H1 (cell line): ENCODE data around the gene ANKFN1.

ENCODE experiments used
- EZH2 ChIP-seq: fragments of 200-600 bp; sonication (generic); IDR thresholded peaks from 2 replicates; pipeline ENCODE4 v1.7.1; 2012; ENCODE audit warnings: low read depth, mild to moderate bottlenecking, moderate library complexity, low read length, inconsistent platforms; ENCODE audit not compliant: severe bottlenecking
- FOSL1 ChIP-seq: IDR thresholded peaks from 2 replicates; pipeline ENCODE4 v1.6.1; 2011; ENCODE audit warnings: mild to moderate bottlenecking, low read depth, low read length, moderate library complexity; ENCODE audit not compliant: insufficient read depth
- GABPA ChIP-seq: IDR thresholded peaks from 2 replicates; pipeline ENCODE4 v1.6.1; 2011; ENCODE audit warnings: mild to moderate bottlenecking, low read length, moderate library complexity, borderline replicate concordance; ENCODE audit not compliant: insufficient read depth
- POLR2AphosphoS5 ChIP-seq: IDR thresholded peaks from 2 replicates; pipeline ENCODE4 v1.6.1; 2011; ENCODE audit warnings: low read depth, low read length
- RFX5 ChIP-seq: IDR thresholded peaks from 2 replicates; pipeline ENCODE4 v1.6.1; 2011; ENCODE audit warnings: low read depth, low read length, improper control_type of control experiment, borderline replicate concordance
- SIN3A ChIP-seq, 2 experiments: IDR thresholded peaks in 1 of 2; conservative IDR thresholded peaks in 1 of 2; 2 replicates each; pipeline ENCODE4 v1.6.1; 2011 to 2012; ENCODE audit warnings: low read length in 2 of 2, improper control_type of control experiment in 1 of 2, low read depth in 1 of 2, mild to moderate bottlenecking in 1 of 2
- SIX5 ChIP-seq: IDR thresholded peaks from 2 replicates; pipeline ENCODE4 v1.6.1; 2011; ENCODE audit warnings: mild to moderate bottlenecking, low read depth, low read length
- TAF1 ChIP-seq: IDR thresholded peaks from 2 replicates; pipeline ENCODE4 v1.6.1; 2011; ENCODE audit warnings: mild to moderate bottlenecking, low read depth, low read length
- TAF7 ChIP-seq: optimal IDR thresholded peaks from 2 replicates; pipeline ENCODE3; 2011; ENCODE audit warnings: low read depth, mild to moderate bottlenecking, inconsistent platforms, low read length, moderate library complexity, borderline replicate concordance
- TEAD4 ChIP-seq: IDR thresholded peaks from 2 replicates; pipeline ENCODE4 v1.6.1; 2012; ENCODE audit warnings: low read depth, low read length, inconsistent platforms, mixed read lengths
- TF ChIP-seq, protein P1 (sequence below), 3 experiments: IDR thresholded peaks; 1 replicate in 2 of 3; 2 replicates in 1 of 3; pipeline versions ENCODE4 v1.5.1 to v1.6.1; 2011; ENCODE audit warnings: low read length in 3 of 3, mild to moderate bottlenecking in 3 of 3, inconsistent platforms in 2 of 3, low read depth in 1 of 3, moderate library complexity in 1 of 3; ENCODE audit not compliant: insufficient read depth in 1 of 3; ENCODE audit errors: control extremely low read depth in 1 of 3

DNA sequence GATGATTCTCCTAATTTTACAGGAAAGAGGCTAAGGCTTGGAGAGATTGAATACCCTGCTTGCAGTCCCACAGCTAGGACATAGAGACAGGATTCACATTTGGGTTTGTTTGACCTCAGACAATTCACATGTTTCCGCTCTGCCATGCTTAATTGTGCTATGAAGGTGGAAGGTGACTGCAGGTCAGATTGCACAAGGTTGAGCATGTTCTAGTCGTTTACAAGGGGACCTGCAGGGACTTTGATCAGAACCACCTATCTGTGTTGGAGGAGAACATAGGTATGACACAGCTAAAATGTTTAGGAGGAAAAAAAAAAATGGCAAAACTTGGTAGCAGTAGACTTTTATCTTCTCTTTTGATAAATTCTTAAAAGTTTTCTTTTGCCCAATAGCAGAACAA lies 4.9 kb upstream of the ANKFN1 start:
- no peak for TF ChIP-seq GABPA
- TF ChIP-seq POLR2AphosphoS5: no peak
- TF ChIP-seq, protein P1, sequence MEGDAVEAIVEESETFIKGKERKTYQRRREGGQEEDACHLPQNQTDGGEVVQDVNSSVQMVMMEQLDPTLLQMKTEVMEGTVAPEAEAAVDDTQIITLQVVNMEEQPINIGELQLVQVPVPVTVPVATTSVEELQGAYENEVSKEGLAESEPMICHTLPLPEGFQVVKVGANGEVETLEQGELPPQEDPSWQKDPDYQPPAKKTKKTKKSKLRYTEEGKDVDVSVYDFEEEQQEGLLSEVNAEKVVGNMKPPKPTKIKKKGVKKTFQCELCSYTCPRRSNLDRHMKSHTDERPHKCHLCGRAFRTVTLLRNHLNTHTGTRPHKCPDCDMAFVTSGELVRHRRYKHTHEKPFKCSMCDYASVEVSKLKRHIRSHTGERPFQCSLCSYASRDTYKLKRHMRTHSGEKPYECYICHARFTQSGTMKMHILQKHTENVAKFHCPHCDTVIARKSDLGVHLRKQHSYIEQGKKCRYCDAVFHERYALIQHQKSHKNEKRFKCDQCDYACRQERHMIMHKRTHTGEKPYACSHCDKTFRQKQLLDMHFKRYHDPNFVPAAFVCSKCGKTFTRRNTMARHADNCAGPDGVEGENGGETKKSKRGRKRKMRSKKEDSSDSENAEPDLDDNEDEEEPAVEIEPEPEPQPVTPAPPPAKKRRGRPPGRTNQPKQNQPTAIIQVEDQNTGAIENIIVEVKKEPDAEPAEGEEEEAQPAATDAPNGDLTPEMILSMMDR (IDR thresholded peaks at IDR 0.05; ENCODE audit: control extremely low read depth in 1 of 3, insufficient read depth in 1 of 3, low read depth in 1 of 3, low read length in 3 of 3): no peak
- TF ChIP-seq SIN3A (conservative IDR thresholded peaks at IDR 0.05 in 1 of 2, IDR thresholded peaks at IDR 0.05 in 1 of 2; ENCODE audit: low read depth in 1 of 2, low read length in 2 of 2): no peak
- no peak for TF ChIP-seq RFX5
- TF ChIP-seq EZH2: no peak
- TF ChIP-seq TAF1: no peak
- no peak for TF ChIP-seq SIX5
- no peak for TF ChIP-seq TEAD4
- TF ChIP-seq FOSL1: no peak
- no peak for TF ChIP-seq TAF7
